K562 (cell line): ENCODE results near the gene PHYH. TPM values are rescaled to one million over a fixed set of nuclear protein-coding genes. Genes with fewer than 3 reads are reported as not detected.
"Not testable (repeated sequence)": the region's sequence is repeated elsewhere in the genome, so short reads cannot be mapped to it uniquely, and the experiment has no call there.

Experiments used
- ATAC-seq: fragments of 200-7000 bp; cut with Tn5 transposase; 3 replicates; pipeline ENCODE4 v1.9.1; 2020; ENCODE audit warnings: moderate library complexity
- BruUV-seq: library from RNA; stranded (reverse); fragments of 400-500 nt; replicated peaks from 2 replicates; lab custom pipeline; 2021; lab: Mats Ljungman, UMichigan
- CTCF ChIA-PET: fragments of 300-600 bp; formaldehyde crosslinking; extraction: SDS; loops from one replicate; lab custom pipeline; 2021; ENCODE audit warnings: low intra/inter-chr PET ratio; lab: Yijun Ruan, JAX
- POLR2A ChIA-PET: fragments of 300-600, 350-650 bp; sonication (Branson Sonifier 250); formaldehyde crosslinking; extraction: SDS; loops from one replicate; lab custom pipeline; 2021; ENCODE audit warnings: antibody characterized with exemption, inconsistent platforms; lab: Yijun Ruan, JAX
- DNase-seq, 4 experiments: peaks; one replicate each; pipeline versions ENCODE4 v3.0.0 to v3.0.0-alpha.2; 2011 to 2018; ENCODE audit warnings: low spot score in 3 of 4, mixed read lengths in 3 of 4; ENCODE audit errors: extremely low read depth in 1 of 4
- FAIRE-seq: peaks from 2 replicates; lab custom pipeline; 2011; peaks lifted over from hg19 to GRCh38; lab: Jason Lieb, UNC
- H2AFZ ChIP-seq: 2 replicates; pipeline ENCODE4 v1.6.0; 2011; ENCODE audit warnings: low read depth, low read length, control low read depth, inconsistent platforms
- H3K27ac ChIP-seq: fragments of 200-600 bp; 3 replicates; pipeline ENCODE4 v1.8.0; 2011; ENCODE audit warnings: low read depth, mild to moderate bottlenecking, control low read depth, inconsistent platforms, low read length, moderate library complexity, mixed read lengths; ENCODE audit errors: extremely low read depth
- H3K27me3 ChIP-seq, 2 experiments: fragments of 300-600 bp in 1 of 2; 2 replicates in 1 of 2; 3 replicates in 1 of 2; pipeline versions ENCODE4 v1.6.0 to v1.8.0; 2011; ENCODE audit warnings: inconsistent platforms in 2 of 2, low read length in 2 of 2, mild to moderate bottlenecking in 1 of 2, mixed read lengths in 1 of 2, moderate library complexity in 1 of 2; ENCODE audit not compliant: control insufficient read depth in 2 of 2, insufficient read depth in 2 of 2
- H3K36me3 ChIP-seq: fragments of 300-600 bp; 3 replicates; pipeline ENCODE4 v1.8.0; 2011; ENCODE audit warnings: mild to moderate bottlenecking, low read length, inconsistent platforms; ENCODE audit not compliant: control insufficient read depth, insufficient read depth
- H3K4me1 ChIP-seq, 2 experiments: fragments of 200-600 bp in 1 of 2; replicated peaks in 1 of 2; 2 replicates in 1 of 2; 3 replicates in 1 of 2; pipeline versions ENCODE4 v1.5.1 to v1.8.0; 2011; ENCODE audit warnings: inconsistent platforms in 2 of 2, low read length in 2 of 2, mild to moderate bottlenecking in 1 of 2, mixed read lengths in 1 of 2, moderate library complexity in 1 of 2; ENCODE audit not compliant: control insufficient read depth in 2 of 2, insufficient read depth in 2 of 2
- H3K4me2 ChIP-seq: 2 replicates; pipeline ENCODE4 v1.6.1; 2011; ENCODE audit warnings: low read length, control low read depth, inconsistent platforms, mixed read lengths; ENCODE audit not compliant: insufficient read depth
- H3K4me3 ChIP-seq: fragments of 200-600 bp; sonication (generic), shearing (Covaris generic); 2 replicates; pipeline ENCODE4 v1.5.1; 2016; ENCODE audit warnings: control low read depth, inconsistent platforms
- H3K79me2 ChIP-seq: fragments of 200-600 bp; 3 replicates; pipeline ENCODE4 v1.8.0; 2011; ENCODE audit warnings: low read length, inconsistent platforms; ENCODE audit not compliant: control insufficient read depth, insufficient read depth
- H3K9ac ChIP-seq, 2 experiments: 2 replicates each; pipeline versions ENCODE4 v1.6.0 to v1.6.1; 2011; ENCODE audit warnings: low read depth in 2 of 2, low read length in 2 of 2, control low read depth in 1 of 2, inconsistent platforms in 1 of 2, mild to moderate bottlenecking in 1 of 2, mixed read lengths in 1 of 2; ENCODE audit not compliant: insufficient read depth in 1 of 2
- H3K9me1 ChIP-seq: one replicate; pipeline ENCODE4 v1.6.0; 2011; ENCODE audit warnings: inconsistent platforms, mild to moderate bottlenecking, low read length, moderate library complexity; ENCODE audit not compliant: control insufficient read depth, insufficient read depth
- H3K9me3 ChIP-seq: replicated peaks from 2 replicates; pipeline ENCODE4 v1.5.1; 2011; ENCODE audit warnings: low read depth, low read length, inconsistent platforms; ENCODE audit not compliant: control insufficient read depth, insufficient read depth
- H4K20me1 ChIP-seq: replicated peaks from 2 replicates; pipeline ENCODE4 v1.6.1; 2011; ENCODE audit warnings: low read length, inconsistent platforms, mixed read lengths; ENCODE audit not compliant: control insufficient read depth, insufficient read depth
- GTF2E2 ChIP-seq: fragments of 200-800 bp; sonication (Bioruptor generic); IDR thresholded peaks from 2 replicates; pipeline ENCODE4 v1.6.1; 2016; ENCODE audit warnings: missing genetic modification characterization, missing compliant biosample characterization
- JUND ChIP-seq, 2 experiments: IDR thresholded peaks; 2 replicates in 1 of 2; 3 replicates in 1 of 2; pipeline ENCODE4 v1.6.1; 2011; ENCODE audit warnings: borderline replicate concordance in 2 of 2, low read depth in 2 of 2, low read length in 2 of 2, improper control_type of control experiment in 1 of 2, missing biosample characterization in 1 of 2, missing genetic modification characterization in 1 of 2, missing genetic modification reagents in 1 of 2
- NONO ChIP-seq, 2 experiments: fragments of 200-400 bp in 1 of 2; fragments of 450-650 bp in 1 of 2; formaldehyde crosslinking in 1 of 2; IDR thresholded peaks; 2 replicates each; pipeline ENCODE4 v1.6.1; 2017; ENCODE audit warnings: low read depth in 2 of 2, mild to moderate bottlenecking in 2 of 2, moderate library complexity in 2 of 2, low read length in 1 of 2
- SIRT6 ChIP-seq: IDR thresholded peaks from one replicate; pipeline ENCODE4 v1.6.1; 2012; ENCODE audit warnings: low read depth, mild to moderate bottlenecking, control low read depth, inconsistent platforms, low read length, moderate library complexity
- TEAD4 ChIP-seq, 2 experiments: sonication (generic) in 1 of 2; formaldehyde crosslinking in 1 of 2; IDR thresholded peaks; 2 replicates each; pipeline versions ENCODE4 v1.6.1 to v1.8.0; 2012 to 2022; ENCODE audit warnings: borderline replicate concordance in 1 of 2, inconsistent platforms in 1 of 2, low read length in 1 of 2, mild to moderate bottlenecking in 1 of 2, missing genetic modification reagents in 1 of 2
- ZBTB34 ChIP-seq: fragments of 250-450 bp; sonication (Bioruptor Pico); IDR thresholded peaks from 2 replicates; pipeline ENCODE4 v1.8.0; 2021; ENCODE audit warnings: mild to moderate bottlenecking, moderate library complexity
- ZNF512 ChIP-seq: IDR thresholded peaks from 2 replicates; pipeline ENCODE4 v1.6.1; 2016; ENCODE audit warnings: missing genetic modification characterization, missing compliant biosample characterization
- ZNF584 ChIP-seq: fragments of 200-800 bp; sonication (Bioruptor generic); IDR thresholded peaks from 2 replicates; pipeline ENCODE4 v1.6.1; 2016; ENCODE audit warnings: low read depth, mild to moderate bottlenecking, missing genetic modification characterization, missing compliant biosample characterization
- ZNF644 ChIP-seq: fragments of 200-800 bp; sonication (Bioruptor generic); IDR thresholded peaks from 2 replicates; pipeline ENCODE4 v1.6.1; 2016; ENCODE audit warnings: low read depth, missing genetic modification characterization, missing compliant biosample characterization
- WGBS: fragments of 100-300 bp; shearing (Covaris generic); methylation state at CpG from one replicate; pipeline ENCODE4 v1.1.6; 2016; ENCODE audit warnings: low coverage, mixed read lengths; ENCODE audit not compliant: insufficient coverage; ENCODE audit errors: missing lambda C conversion rate; 5-methylcytosine and 5-hydroxymethylcytosine counted together
- in situ Hi-C: fragments of 300-500 bp; cut with MboI; formaldehyde crosslinking; loops from 4 replicates; pipeline ENCODE4 v1.15.0; 2018; ENCODE audit warnings: inconsistent platforms, mixed read lengths
- intact Hi-C: fragments of 100-400 bp; cut with micrococcal nuclease; formaldehyde crosslinking; loops from 2 replicates; pipeline ENCODE4 v1.14.2; 2022
- polyA plus RNA-seq, 8 experiments: library from polyadenylated mRNA; depleted of rRNA in 4 of 8; stranded (reverse) in 5 of 8; unstranded in 3 of 8; fragments of >200 nt; fragmentation: Nextera tagmentation in 2 of 8; fragmentation: Illumina TruSeq in 1 of 8; extraction: Ambion mirVana in 2 of 8; extraction: Trizol in 1 of 8; gene quantifications; 2 replicates each; pipeline versions ENCODE4 v1.2.1 to v1.2.3, GENCODE V29; 2011 to 2014; ENCODE audit warnings: inconsistent platforms in 1 of 8, missing spikeins in 1 of 8
- total RNA-seq, 7 experiments: library from RNA; depleted of rRNA in 6 of 7; stranded (reverse); fragments of >200 nt in 6 of 7; fragmentation: Illumina TruSeq in 2 of 7; extraction: Trizol in 2 of 7; gene quantifications; 2 replicates each; pipeline versions ENCODE4 v1.2.1 to v1.2.3, GENCODE V29; 2011 to 2021; ENCODE audit warnings: low replicate concordance in 1 of 7

PHYH gene
- total and polyA plus RNA-seq, 9 of the 15 experiments (the other 6 are each of a cell fraction or from before 2014, with no cell fraction given) = 3.8 to 6.9 (median 5.7) TPM

DNA sequence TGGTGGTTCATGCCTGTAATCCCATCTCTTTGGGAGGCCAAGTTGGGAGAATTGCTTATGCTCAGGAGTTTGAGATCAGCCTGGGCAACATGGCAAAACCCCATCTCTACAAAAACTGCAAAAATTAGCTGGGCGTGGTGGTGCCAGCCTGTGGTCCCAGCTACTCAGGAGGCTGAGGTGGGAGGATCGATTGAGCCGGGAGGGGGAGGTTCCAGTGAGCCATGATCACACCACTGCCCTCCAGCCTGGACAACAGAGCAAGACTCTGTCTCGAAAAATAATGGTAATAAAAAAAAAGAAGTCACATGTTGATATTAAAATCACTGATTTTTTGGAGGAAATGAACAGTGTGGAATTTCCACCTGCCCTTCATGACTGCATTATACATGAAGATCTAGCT is 15.8 kb downstream of the PHYH start (continued):
- TF ChIP-seq JUND (IDR thresholded peaks at IDR 0.05; ENCODE audit: borderline replicate concordance, low read depth, low read length) (no peak), JUND (tag; IDR thresholded peaks at IDR 0.05; ENCODE audit: borderline replicate concordance, low read depth, low read length) (no peak), ZNF512 (tag) (no peak), ZBTB34 (CRISPR knock-in tag) (no peak), ZNF584 (CRISPR knock-in tag) (no peak), ZNF644 (no peak), SIRT6 (no peak), NONO (IDR thresholded peaks at IDR 0.05; ENCODE audit: low read depth in 2 of 2, low read length in 1 of 2) (no peak), TEAD4 (IDR thresholded peaks at IDR 0.05; ENCODE audit: low read length) (no peak), TEAD4 (CRISPR knock-in tag; IDR thresholded peaks at IDR 0.05; ENCODE audit: borderline replicate concordance) (no peak), GTF2E2 (tag) (no peak)
- TF ChIP-seq, all 486 proteins: peak for 0

- H3K27me3 ChIP-seq, FAIRE-seq, in situ Hi-C loops, H3K9me1 ChIP-seq, H3K4me2 ChIP-seq, H3K79me2 ChIP-seq, H3K36me3 ChIP-seq, H4K20me1 ChIP-seq, CTCF ChIA-PET, H3K9me3 ChIP-seq, H3K4me3 ChIP-seq, intact Hi-C loops, H3K4me1 ChIP-seq, ATAC-seq, BruUV-seq, DNase-seq, H2AFZ ChIP-seq, H3K9ac ChIP-seq, H3K27ac ChIP-seq: not testable (repeated sequence)
- POLR2A ChIA-PET = interaction anchor here (1.2 kb wide), 1 partner anchor 16 kb away, joined by 3 read pairs; no protein-coding TSS in a partner anchor
- WGBS = 34% methylated on average over 6 of the region's 6 CpGs
Observed at GRCh38 chr10:13282348-13282747, 17.5 kb downstream of the PHYH start.
